OCI-LY1 (cell line): ENCODE data around the gene ZFX.

Experiments
- H2AFZ ChIP-seq: fragments of 200-600 bp; sonication (generic), shearing (Covaris generic); 2 replicates; pipeline ENCODE4 v1.6.0; 2014; ENCODE audit warnings: antibody characterized with exemption, mild to moderate bottlenecking, low read length
- H3F3A ChIP-seq: fragments of 200-600 bp; sonication (generic), shearing (Covaris generic); 2 replicates; pipeline ENCODE4 v1.6.0; 2014; ENCODE audit warnings: mild to moderate bottlenecking, antibody characterized with exemption, low read length, moderate library complexity; ENCODE audit not compliant: insufficient read depth
- H3K27ac ChIP-seq: fragments of 200-600 bp; sonication (generic); 2 replicates; pipeline ENCODE4 v1.5.1; 2014; ENCODE audit warnings: low read length, mixed run types, mild to moderate bottlenecking, low read depth; ENCODE audit not compliant: poor library complexity, severe bottlenecking
- H3K27me3 ChIP-seq: fragments of 200-600 bp; sonication (generic); 2 replicates; pipeline ENCODE4 v1.6.0; 2014; ENCODE audit warnings: antibody characterized with exemption, mild to moderate bottlenecking, low read length, moderate library complexity; ENCODE audit not compliant: insufficient read depth
- H3K36me3 ChIP-seq: fragments of 200-600 bp; sonication (generic); 2 replicates; pipeline ENCODE4 v1.6.1; 2014; ENCODE audit warnings: mild to moderate bottlenecking, antibody characterized with exemption, low read length, moderate library complexity, mixed read lengths; ENCODE audit not compliant: insufficient read depth
- H3K4me1 ChIP-seq: fragments of 200-600 bp; sonication (generic); 2 replicates; pipeline ENCODE4 v1.5.1; 2014; ENCODE audit warnings: mild to moderate bottlenecking, low read length, moderate library complexity; ENCODE audit not compliant: insufficient read depth, severe bottlenecking
- H3K4me2 ChIP-seq: fragments of 200-600 bp; sonication (generic), shearing (Covaris generic); 2 replicates; pipeline ENCODE4 v1.6.1; 2014; ENCODE audit warnings: low read length
- H3K4me3 ChIP-seq: fragments of 200-600 bp; sonication (generic); 2 replicates; pipeline ENCODE4 v1.5.1; 2014; ENCODE audit warnings: low read length, low read depth, mild to moderate bottlenecking, mixed read lengths; ENCODE audit not compliant: poor library complexity, severe bottlenecking
- H3K79me2 ChIP-seq: fragments of 200-600 bp; shearing (Covaris generic); 2 replicates; pipeline ENCODE4 v1.6.1; 2016; ENCODE audit warnings: mixed run types, low read length, mixed read lengths; ENCODE audit not compliant: insufficient read depth
- H3K9ac ChIP-seq: fragments of 200-600 bp; sonication (generic), shearing (Covaris generic); 2 replicates; pipeline ENCODE4 v1.6.1; 2014; ENCODE audit warnings: mild to moderate bottlenecking, low read length, mixed read lengths
- H3K9me2 ChIP-seq: fragments of 200-600 bp; sonication (generic), shearing (Covaris generic); 2 replicates; pipeline ENCODE4 v1.6.1; 2014; ENCODE audit warnings: low read depth, mild to moderate bottlenecking, low read length, mixed read lengths
- H3K9me3 ChIP-seq: fragments of 200-600 bp; shearing (Covaris generic); 2 replicates; pipeline ENCODE4 v1.6.1; 2014; ENCODE audit warnings: low read length, mixed read lengths
- H4K20me1 ChIP-seq: fragments of 200-600 bp; sonication (generic), shearing (Covaris generic); 2 replicates; pipeline ENCODE4 v1.6.0; 2016; ENCODE audit warnings: mild to moderate bottlenecking, low read length; ENCODE audit not compliant: insufficient read depth
- CTCF ChIP-seq: fragments of 200-600 bp; sonication (generic), shearing (Covaris generic); IDR thresholded peaks from 2 replicates; pipeline ENCODE4 v1.5.1; 2017; ENCODE audit warnings: mild to moderate bottlenecking, antibody characterized with exemption, low read length, moderate library complexity, mixed read lengths
- EZH2 ChIP-seq: fragments of 200-600 bp; sonication (generic), shearing (Covaris generic); IDR thresholded peaks from 2 replicates; pipeline ENCODE4 v1.8.0; 2017; ENCODE audit warnings: borderline replicate concordance, mixed run types, mild to moderate bottlenecking, antibody characterized with exemption, low read length, moderate library complexity, mixed read lengths

Gene ZFX

DNA sequence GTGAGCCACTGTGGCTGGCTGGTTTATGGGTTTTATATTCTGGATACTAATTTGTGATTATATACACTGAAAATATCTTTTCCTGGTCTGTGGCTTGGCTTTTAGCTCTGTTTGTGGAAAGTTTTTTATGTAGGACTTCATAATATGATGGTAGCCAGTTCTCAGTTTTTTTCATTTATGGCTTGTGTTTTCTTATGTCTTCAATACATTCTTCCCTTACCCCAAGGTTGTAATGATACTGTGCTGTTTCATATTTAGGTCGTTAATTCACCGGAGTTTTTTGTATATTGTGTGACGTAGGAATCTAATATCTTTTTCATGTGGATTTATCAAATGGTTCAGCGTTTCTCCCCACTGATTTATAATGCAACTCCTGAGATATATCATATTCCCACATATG is 6.6 kb downstream of the ZFX start:
- Histone ChIP-seq H3K27me3 (no peaks in the 10 kb centered on the region), H3K4me1 (peaks cover 41% of the 10 kb centered on the region), H3F3A (no peaks in the 10 kb centered on the region), H3K9ac (no peak overlapping the region), H3K4me2 (no peak overlapping the region), H3K27ac (no peak overlapping the region), H3K36me3 (peaks cover 14% of the 10 kb centered on the region), H3K9me3 (no peaks in the 10 kb centered on the region), H2AFZ (no peak overlapping the region), H3K79me2 (peaks cover 99% of the 10 kb centered on the region), H3K4me3 (no peak overlapping the region), H4K20me1 (no peaks in the 10 kb centered on the region), H3K9me2 (no peaks in the 10 kb centered on the region)
- no peak for TF ChIP-seq EZH2
- no peak for TF ChIP-seq CTCF

DNA sequence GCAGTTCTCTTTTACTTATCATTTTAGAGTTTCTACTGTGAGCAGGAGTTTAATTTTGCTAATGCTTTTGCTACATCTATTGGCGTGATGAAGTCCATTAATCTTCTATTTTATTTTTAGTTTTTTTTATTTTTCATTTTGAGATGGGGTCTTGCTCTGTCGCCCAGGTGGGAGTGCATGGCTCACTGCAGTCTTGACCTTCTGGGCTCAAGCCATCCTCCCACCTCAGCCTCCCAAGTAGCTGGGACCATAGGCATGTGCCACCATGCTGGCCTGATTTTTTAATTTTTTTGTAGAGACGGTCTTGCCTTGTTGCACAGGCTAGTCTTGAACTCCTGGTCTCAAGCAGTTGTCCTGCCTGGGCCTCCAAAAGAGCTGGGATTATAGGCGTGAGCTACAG is 9.4 kb downstream of the ZFX start:
- H3K27ac ChIP-seq, result no peak overlapping the region
- peaks cover 14% of the 10 kb centered on the region for H3K36me3 ChIP-seq
- no peak overlapping the region for H3K4me3 ChIP-seq
- H2AFZ ChIP-seq, result no peak overlapping the region
- TF ChIP-seq CTCF (no peak), EZH2 (no peak)
- no peaks in the 10 kb centered on the region for H4K20me1 ChIP-seq
- H3K4me1 ChIP-seq, result peaks cover 14% of the 10 kb centered on the region
- no peaks in the 10 kb centered on the region for H3K9me3 ChIP-seq
- H3K27me3 ChIP-seq, result no peaks in the 10 kb centered on the region
- peaks cover 97% of the 10 kb centered on the region for H3K79me2 ChIP-seq
- H3F3A ChIP-seq, result no peaks in the 10 kb centered on the region
- no peaks in the 10 kb centered on the region for H3K9me2 ChIP-seq
- no peak overlapping the region for H3K9ac ChIP-seq
- no peak overlapping the region for H3K4me2 ChIP-seq

DNA sequence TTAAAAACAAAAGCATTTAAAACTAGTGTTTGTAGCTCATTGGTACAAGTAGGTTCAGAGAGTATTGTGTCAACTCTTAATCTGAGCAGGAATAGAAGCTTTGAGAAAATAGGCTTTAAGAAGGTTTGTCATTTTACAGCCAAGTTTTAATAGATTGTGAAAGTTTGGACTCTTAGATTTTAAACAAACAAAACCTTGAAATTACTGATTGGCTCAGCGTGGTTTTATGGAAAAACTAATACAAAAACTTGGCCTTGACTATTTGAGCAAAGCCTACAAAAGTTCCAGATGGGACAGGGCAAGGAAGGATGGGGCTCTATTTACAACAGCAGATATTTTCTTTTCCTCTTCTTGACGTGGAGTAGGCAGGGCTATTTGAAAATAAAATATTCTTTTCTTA is 16.5 kb downstream of the ZFX start:
- peaks cover 30% of the 10 kb centered on the region for H3K4me1 ChIP-seq

More for the DNA sequence above, 16.5 kb downstream of the ZFX start:
- no peak overlapping the region for H2AFZ ChIP-seq
- H3K9me3 ChIP-seq, result no peaks in the 10 kb centered on the region
- no peaks in the 10 kb centered on the region for H4K20me1 ChIP-seq
- no peak overlapping the region for H3K4me2 ChIP-seq
- H3K27me3 ChIP-seq, result no peaks in the 10 kb centered on the region
- peaks cover 4% of the 10 kb centered on the region; the same call in 1 of the 2 replicates for H3K36me3 ChIP-seq
- no peak overlapping the region for H3K27ac ChIP-seq
- no peak overlapping the region for H3K4me3 ChIP-seq
- TF ChIP-seq CTCF (no peak), EZH2 (no peak)
- H3F3A ChIP-seq, result no peaks in the 10 kb centered on the region
- peaks cover 95% of the 10 kb centered on the region for H3K79me2 ChIP-seq
- H3K9ac ChIP-seq, result no peak overlapping the region
- no peaks in the 10 kb centered on the region for H3K9me2 ChIP-seq
